HepG2 (cell line): Measurements from ENCODE around the gene TTLL6. TPM values are rescaled to one million over a fixed set of nuclear protein-coding genes. Genes with fewer than 3 reads are reported as not detected.

Source experiments
- ATAC-seq: fragments of 200-7000 bp; cut with Tn5 transposase; 3 replicates; pipeline ENCODE4 v1.9.1; 2020; ENCODE audit warnings: mild to moderate bottlenecking, moderate library complexity
- BruUV-seq: library from RNA; stranded (reverse); fragments of 400-500 nt; replicated peaks from 2 replicates; lab custom pipeline; 2021; lab: Mats Ljungman, UMichigan
- CTCF ChIA-PET: fragments of 300-600 bp; formaldehyde crosslinking; extraction: SDS; loops from one replicate; lab custom pipeline; 2021; ENCODE audit warnings: low total read pairs, inconsistent platforms, low intra/inter-chr PET ratio; lab: Yijun Ruan, JAX
- POLR2A ChIA-PET: fragments of 350-600 bp; sonication (Branson Sonifier 250); formaldehyde crosslinking; loops from one replicate; lab custom pipeline; 2020; ENCODE audit warnings: antibody characterized with exemption, inconsistent platforms; lab: Yijun Ruan, JAX
- DNase-seq: peaks from one replicate; pipeline ENCODE4 v3.0.0-alpha.2; 2015; ENCODE audit warnings: low spot score
- FAIRE-seq: peaks from 3 replicates; lab custom pipeline; 2011; peaks lifted over from hg19 to GRCh38; lab: Jason Lieb, UNC
- H2AFZ ChIP-seq: one replicate; pipeline ENCODE4 v1.6.1; 2011; ENCODE audit warnings: low read length, inconsistent platforms
- H3K27ac ChIP-seq: fragments of 300-600 bp; 3 replicates; pipeline ENCODE4 v1.8.0; 2011; ENCODE audit warnings: mixed run types, mild to moderate bottlenecking, mixed read lengths, low read length, inconsistent platforms; ENCODE audit not compliant: insufficient read depth; ENCODE audit errors: extremely low read length
- H3K27me3 ChIP-seq, 2 experiments: fragments of 200-600 bp in 1 of 2; 2 replicates in 1 of 2; 3 replicates in 1 of 2; pipeline versions ENCODE4 v1.6.0 to v1.8.0; 2011; ENCODE audit warnings: low read length in 2 of 2, mild to moderate bottlenecking in 2 of 2, moderate library complexity in 2 of 2, inconsistent platforms in 1 of 2; ENCODE audit not compliant: insufficient read depth in 2 of 2, control insufficient read depth in 1 of 2
- H3K36me3 ChIP-seq, 2 experiments: fragments of 200-600 bp in 1 of 2; replicated peaks in 1 of 2; 2 replicates in 1 of 2; 3 replicates in 1 of 2; pipeline versions ENCODE4 v1.5.1 to v1.8.0; 2011; ENCODE audit warnings: low read length in 2 of 2, inconsistent platforms in 1 of 2; ENCODE audit not compliant: insufficient read depth in 2 of 2, control insufficient read depth in 1 of 2
- H3K4me1 ChIP-seq: 2 replicates; pipeline ENCODE4 v1.5.1; 2012; ENCODE audit warnings: low read length, inconsistent platforms; ENCODE audit not compliant: insufficient read depth
- H3K4me2 ChIP-seq: 2 replicates; pipeline ENCODE4 v1.6.0; 2011; ENCODE audit warnings: low read depth, low read length, inconsistent platforms
- H3K4me3 ChIP-seq, 3 experiments: fragments of 200-600 bp in 1 of 3; sonication (generic), shearing (Covaris generic) in 1 of 3; replicated peaks in 1 of 3; 2 replicates each; pipeline ENCODE4 v1.5.1; 2011 to 2016; ENCODE audit warnings: low read length in 3 of 3, inconsistent platforms in 2 of 3, low read depth in 2 of 3, mild to moderate bottlenecking in 2 of 3, control low read depth in 1 of 3, mixed read lengths in 1 of 3; ENCODE audit not compliant: insufficient read depth in 1 of 3
- H3K79me2 ChIP-seq: one replicate; pipeline ENCODE4 v1.6.1; 2011; ENCODE audit warnings: low read length, inconsistent platforms; ENCODE audit not compliant: insufficient read depth
- H3K9ac ChIP-seq: 2 replicates; pipeline ENCODE4 v1.6.0; 2011; ENCODE audit warnings: mild to moderate bottlenecking, low read depth, low read length, inconsistent platforms; ENCODE audit not compliant: insufficient read depth
- H3K9me3 ChIP-seq: 2 replicates; pipeline ENCODE4 v1.5.1; 2012; ENCODE audit warnings: mild to moderate bottlenecking, low read length
- H4K20me1 ChIP-seq: 2 replicates; pipeline ENCODE4 v1.6.0; 2011; ENCODE audit warnings: inconsistent platforms, mild to moderate bottlenecking, low read length, moderate library complexity; ENCODE audit not compliant: insufficient read depth
- HNRNPK ChIP-seq: fragments of 200-400 bp; formaldehyde crosslinking; IDR thresholded peaks from 2 replicates; pipeline ENCODE4 v1.6.1; 2018; ENCODE audit warnings: low read length, low read depth, moderate library complexity, mild to moderate bottlenecking; ENCODE audit not compliant: poor library complexity, severe bottlenecking
- MAFF ChIP-seq: IDR thresholded peaks from 2 replicates; pipeline ENCODE4 v1.6.1; 2011; ENCODE audit warnings: low read depth, low read length, improper control_type of control experiment
- PAX8 ChIP-seq: sonication (generic); formaldehyde crosslinking; IDR thresholded peaks from 2 replicates; pipeline ENCODE4 v1.8.0; 2022; ENCODE audit warnings: mild to moderate bottlenecking, missing genetic modification reagents, borderline replicate concordance
- SALL1 ChIP-seq: sonication (generic); formaldehyde crosslinking; IDR thresholded peaks from 2 replicates; pipeline ENCODE4 v1.8.0; 2022; ENCODE audit warnings: mild to moderate bottlenecking, missing genetic modification reagents
- ZBTB3 ChIP-seq: sonication (generic); formaldehyde crosslinking; IDR thresholded peaks from 2 replicates; pipeline ENCODE4 v1.4.0; 2020; ENCODE audit warnings: low read depth, mild to moderate bottlenecking, moderate library complexity, missing genetic modification reagents, borderline replicate concordance
- ZNF274 ChIP-seq: sonication (generic); formaldehyde crosslinking; IDR thresholded peaks from 2 replicates; pipeline ENCODE4 v1.5.1; 2020; ENCODE audit warnings: mild to moderate bottlenecking, missing genetic modification reagents
- ZNF430 ChIP-seq: sonication (generic); formaldehyde crosslinking; IDR thresholded peaks from 2 replicates; pipeline ENCODE4 v1.9.0; 2021; ENCODE audit warnings: mild to moderate bottlenecking, missing genetic modification reagents
- ZNF546 ChIP-seq: sonication (generic); formaldehyde crosslinking; conservative IDR thresholded peaks from 2 replicates; pipeline ENCODE4 v1.8.1; 2023; ENCODE audit warnings: mild to moderate bottlenecking, missing genetic modification reagents
- ZNF703 ChIP-seq: sonication (generic); formaldehyde crosslinking; IDR thresholded peaks from 2 replicates; pipeline ENCODE4 v1.5.1; 2020; ENCODE audit warnings: missing genetic modification reagents, mild to moderate bottlenecking, moderate library complexity, borderline replicate concordance
- ZNF883 ChIP-seq: sonication (generic); formaldehyde crosslinking; IDR thresholded peaks from 2 replicates; pipeline ENCODE4 v1.5.1; 2020; ENCODE audit warnings: mild to moderate bottlenecking, missing genetic modification reagents; ENCODE audit errors: not compliant biosample characterization
- WGBS: methylation state at CpG from one replicate; pipeline ENCODE4 v1.1.6; 2017; ENCODE audit warnings: low lambda C conversion rate; 5-methylcytosine and 5-hydroxymethylcytosine counted together
- in situ Hi-C: cut with HindIII; loops from 2 replicates; pipeline ENCODE4 v1.10.0; 2017; ENCODE audit warnings: low pct_unique_long_range_greater_than_20kb; ENCODE audit not compliant: extremely low pct_ligation_motif_present
- intact Hi-C: fragments of 100-400 bp; cut with micrococcal nuclease; formaldehyde crosslinking; loops from one replicate; pipeline ENCODE4 v1.10.0; 2022; ENCODE audit not compliant: unreplicated experiment
- polyA plus RNA-seq, 8 experiments: library from polyadenylated mRNA; depleted of rRNA in 3 of 8; stranded (reverse) in 7 of 8; unstranded in 1 of 8; fragments of >200 nt; fragmentation: Illumina TruSeq in 4 of 8; extraction: Trizol in 4 of 8; gene quantifications; 2 replicates each; pipeline versions ENCODE4 v1.2.1 to v1.2.3, GENCODE V29; 2011 to 2016; ENCODE audit warnings: low read depth in 4 of 8, missing spikeins in 1 of 8, mixed read lengths in 1 of 8; ENCODE audit not compliant: insufficient read depth in 1 of 8
- total RNA-seq, 5 experiments: library from RNA; depleted of rRNA; stranded (reverse); fragments of >200 nt; fragmentation: Illumina TruSeq; extraction: Trizol; gene quantifications; 2 replicates each; pipeline ENCODE4 v1.2.3, GENCODE V29; 2016; ENCODE audit warnings: low read depth in 1 of 5
- TF ChIP-seq, protein P1 (sequence below): conservative IDR thresholded peaks from 2 replicates; pipeline ENCODE4 v1.6.1; 2018; ENCODE audit warnings: missing genetic modification reagents
- TF ChIP-seq, protein P2 (sequence below): sonication (generic); formaldehyde crosslinking; IDR thresholded peaks from 2 replicates; pipeline ENCODE4 v1.8.1; 2023; ENCODE audit warnings: mild to moderate bottlenecking, missing genetic modification reagents

The TTLL6 gene
- total and polyA plus RNA-seq, 2 of the 13 experiments (the other 11 are each of a cell fraction or from before 2014, with no cell fraction given): 0.04 to 0.08 TPM

DNA sequence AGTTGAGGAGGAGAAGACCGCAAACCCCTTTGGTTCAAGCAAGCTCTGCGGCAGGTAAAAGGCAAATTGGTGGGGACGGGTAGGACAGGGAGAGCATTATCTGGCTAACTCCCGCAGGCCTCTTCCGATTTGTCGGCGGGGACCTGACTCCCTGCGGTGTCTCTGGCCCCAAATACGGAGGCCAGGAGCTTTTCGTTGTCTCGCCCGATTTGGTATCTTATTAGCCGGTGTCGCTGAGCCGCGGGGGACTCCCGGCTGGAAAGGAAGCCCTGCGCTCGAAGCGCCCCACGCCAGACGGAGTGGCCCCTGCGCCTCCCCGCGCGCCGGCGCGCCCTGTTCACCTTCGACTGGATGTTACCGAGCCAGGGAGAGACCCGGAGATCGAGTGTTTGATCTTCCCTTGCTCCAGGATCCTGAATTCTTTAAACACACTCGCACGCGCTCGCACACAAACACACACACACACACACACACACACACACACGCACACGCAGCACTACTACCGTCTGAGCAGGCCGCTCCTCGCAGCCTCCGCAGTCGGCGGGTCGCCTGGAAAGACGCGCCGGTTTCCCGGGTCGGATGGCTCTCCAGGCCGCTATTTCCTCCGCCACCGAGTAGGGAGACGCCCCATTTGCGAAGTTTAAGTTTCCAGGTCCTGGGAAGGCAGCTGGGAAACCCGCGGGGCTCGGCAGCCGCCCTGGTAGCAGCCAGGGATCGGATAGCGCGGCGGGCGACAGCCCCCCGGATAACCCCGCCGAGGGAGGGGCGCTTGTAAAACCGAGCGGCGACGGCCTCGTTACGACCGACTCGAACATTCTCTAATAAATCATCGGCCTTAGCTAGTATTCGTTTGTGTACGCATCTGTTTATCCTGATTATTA is 98.0 kb downstream of the TTLL6 start:
- H3K79me2 ChIP-seq: no peaks in the 10 kb centered on the region
- H2AFZ ChIP-seq: no peak overlapping the region
- H4K20me1 ChIP-seq: no peaks in the 10 kb centered on the region
- H3K36me3 ChIP-seq: no peaks in the 10 kb centered on the region
- H3K9ac ChIP-seq: no peak overlapping the region
- in situ Hi-C loops: no loop called here
- H3K27me3 ChIP-seq: peaks cover 12 to 47% of the 10 kb centered on the region in 2 experiments
- H3K27ac ChIP-seq: no peak overlapping the region
- H3K4me1 ChIP-seq: peaks cover 11% of the 10 kb centered on the region
- 81% methylated on average over 80 of the region's 80 CpGs for WGBS
- no peak overlapping the region for H3K4me3 ChIP-seq
- no peaks in the 10 kb centered on the region for H3K9me3 ChIP-seq
- H3K4me2 ChIP-seq: no peak overlapping the region
- BruUV-seq: no TSS peak
- ChIA-PET CTCF (interaction anchor here (1.3 kb wide), 1 partner anchor 160 kb away, joined by 3 read pairs; no protein-coding TSS in a partner anchor), POLR2A (no interaction called here)
- intact Hi-C loops: no loop called here
- ATAC-seq (no peak), DNase-seq (no peak), FAIRE-seq (no peak)
- TF ChIP-seq SALL1 (CRISPR knock-in tag): no peak
- TF ChIP-seq ZBTB3 (CRISPR knock-in tag): no peak
- TF ChIP-seq ZNF546: no peak
- no peak for TF ChIP-seq PAX8 (CRISPR knock-in tag)
- no peak for TF ChIP-seq MAFF
- TF ChIP-seq ZNF430 (CRISPR knock-in tag): no peak
- TF ChIP-seq ZNF703 (CRISPR knock-in tag): no peak
- no peak for TF ChIP-seq ZNF274 (CRISPR knock-in tag)
- TF ChIP-seq, protein P1, sequence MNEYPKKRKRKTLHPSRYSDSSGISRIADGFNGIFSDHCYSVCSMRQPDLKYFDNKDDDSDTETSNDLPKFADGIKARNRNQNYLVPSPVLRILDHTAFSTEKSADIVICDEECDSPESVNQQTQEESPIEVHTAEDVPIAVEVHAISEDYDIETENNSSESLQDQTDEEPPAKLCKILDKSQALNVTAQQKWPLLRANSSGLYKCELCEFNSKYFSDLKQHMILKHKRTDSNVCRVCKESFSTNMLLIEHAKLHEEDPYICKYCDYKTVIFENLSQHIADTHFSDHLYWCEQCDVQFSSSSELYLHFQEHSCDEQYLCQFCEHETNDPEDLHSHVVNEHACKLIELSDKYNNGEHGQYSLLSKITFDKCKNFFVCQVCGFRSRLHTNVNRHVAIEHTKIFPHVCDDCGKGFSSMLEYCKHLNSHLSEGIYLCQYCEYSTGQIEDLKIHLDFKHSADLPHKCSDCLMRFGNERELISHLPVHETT (CRISPR knock-in tag): no peak
- TF ChIP-seq ZNF883 (CRISPR knock-in tag): no peak
- TF ChIP-seq HNRNPK: no peak
- TF ChIP-seq, protein P2, sequence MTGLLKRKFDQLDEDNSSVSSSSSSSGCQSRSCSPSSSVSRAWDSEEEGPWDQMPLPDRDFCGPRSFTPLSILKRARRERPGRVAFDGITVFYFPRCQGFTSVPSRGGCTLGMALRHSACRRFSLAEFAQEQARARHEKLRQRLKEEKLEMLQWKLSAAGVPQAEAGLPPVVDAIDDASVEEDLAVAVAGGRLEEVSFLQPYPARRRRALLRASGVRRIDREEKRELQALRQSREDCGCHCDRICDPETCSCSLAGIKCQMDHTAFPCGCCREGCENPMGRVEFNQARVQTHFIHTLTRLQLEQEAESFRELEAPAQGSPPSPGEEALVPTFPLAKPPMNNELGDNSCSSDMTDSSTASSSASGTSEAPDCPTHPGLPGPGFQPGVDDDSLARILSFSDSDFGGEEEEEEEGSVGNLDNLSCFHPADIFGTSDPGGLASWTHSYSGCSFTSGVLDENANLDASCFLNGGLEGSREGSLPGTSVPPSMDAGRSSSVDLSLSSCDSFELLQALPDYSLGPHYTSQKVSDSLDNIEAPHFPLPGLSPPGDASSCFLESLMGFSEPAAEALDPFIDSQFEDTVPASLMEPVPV (CRISPR knock-in tag): no peak
